IMR-90 (cell line): Measurements from ENCODE around the gene TARDBP. TPM values are rescaled to one million over a fixed set of nuclear protein-coding genes. Genes with fewer than 3 reads are reported as not detected.

Source experiments
- ATAC-seq: fragments of 200-7000 bp; cut with Tn5 transposase; 2 replicates; pipeline ENCODE4 v1.9.1; 2020; ENCODE audit warnings: low read depth, mild to moderate bottlenecking, moderate library complexity
- BruUV-seq: library from RNA; stranded (reverse); fragments of 400-500 nt; replicated peaks from 2 replicates; lab custom pipeline; 2021; lab: Mats Ljungman, UMichigan
- CTCF ChIA-PET: fragments of 300-600 bp; formaldehyde crosslinking; extraction: SDS; loops from one replicate; lab custom pipeline; 2021; ENCODE audit warnings: antibody characterized with exemption; lab: Yijun Ruan, JAX
- POLR2A ChIA-PET: fragments of 300-600 bp; sonication (Branson Sonifier 250); formaldehyde crosslinking; loops from one replicate; lab custom pipeline; 2022; ENCODE audit warnings: antibody characterized with exemption; ENCODE audit not compliant: unreplicated experiment; lab: Charles Lee
- DNase-seq: peaks from one replicate; pipeline ENCODE4 v3.0.0; 2013
- H2AFZ ChIP-seq: replicated peaks from 2 replicates; pipeline ENCODE3; 2013; ENCODE audit warnings: low read length, mild to moderate bottlenecking; ENCODE audit not compliant: poor library complexity
- H2AK5ac ChIP-seq: 2 replicates; pipeline ENCODE4 v1.6.1; 2013; ENCODE audit warnings: low read depth, low read length, inconsistent platforms
- H2AK9ac ChIP-seq: replicated peaks from 2 replicates; pipeline ENCODE3; 2013; ENCODE audit warnings: mild to moderate bottlenecking, low read depth, low read length, moderate library complexity; ENCODE audit not compliant: poor library complexity
- H2BK120ac ChIP-seq: 2 replicates; pipeline ENCODE4 v1.6.1; 2013; ENCODE audit warnings: low read depth, low read length, inconsistent platforms
- H2BK15ac ChIP-seq: 3 replicates; pipeline ENCODE4 v1.6.1; 2013; ENCODE audit warnings: low read depth, low read length, inconsistent platforms
- H2BK20ac ChIP-seq: 2 replicates; pipeline ENCODE4 v1.6.1; 2013; ENCODE audit warnings: low read depth, mild to moderate bottlenecking, inconsistent platforms, low read length, moderate library complexity
- H2BK5ac ChIP-seq: 2 replicates; pipeline ENCODE4 v1.6.1; 2013; ENCODE audit warnings: mild to moderate bottlenecking, low read depth, low read length, inconsistent platforms; ENCODE audit not compliant: poor library complexity, severe bottlenecking
- H3K14ac ChIP-seq: replicated peaks from 2 replicates; pipeline ENCODE4 v1.6.1; 2013; ENCODE audit warnings: low read depth, low read length, inconsistent platforms
- H3K18ac ChIP-seq: 2 replicates; pipeline ENCODE4 v1.6.1; 2013; ENCODE audit warnings: low read depth, low read length, control low read depth
- H3K23ac ChIP-seq: 2 replicates; pipeline ENCODE4 v1.6.1; 2013; ENCODE audit warnings: low read depth, low read length, inconsistent platforms
- H3K27ac ChIP-seq: 2 replicates; pipeline ENCODE4 v1.5.1; 2013; ENCODE audit warnings: mild to moderate bottlenecking, control low read depth, low read length; ENCODE audit not compliant: insufficient read depth
- H3K27me3 ChIP-seq: 2 replicates; pipeline ENCODE4 v1.6.1; 2013; ENCODE audit warnings: low read length; ENCODE audit not compliant: control insufficient read depth, insufficient read depth
- H3K36me3 ChIP-seq: 2 replicates; pipeline ENCODE4 v1.6.1; 2013; ENCODE audit warnings: low read length, mixed read lengths; ENCODE audit not compliant: control insufficient read depth, insufficient read depth
- H3K4ac ChIP-seq: 2 replicates; pipeline ENCODE4 v1.6.1; 2013; ENCODE audit warnings: low read depth, low read length, inconsistent platforms
- H3K4me1 ChIP-seq: 2 replicates; pipeline ENCODE4 v1.6.1; 2013; ENCODE audit warnings: low read length, mixed read lengths; ENCODE audit not compliant: control insufficient read depth, insufficient read depth
- H3K4me2 ChIP-seq: 2 replicates; pipeline ENCODE4 v1.6.1; 2013; ENCODE audit warnings: low read depth, mild to moderate bottlenecking, control low read depth, low read length, moderate library complexity
- H3K4me3 ChIP-seq: 2 replicates; pipeline ENCODE4 v1.5.1; 2013; ENCODE audit warnings: low read depth, mild to moderate bottlenecking, control low read depth, low read length, moderate library complexity; ENCODE audit not compliant: insufficient read depth
- H3K56ac ChIP-seq: 2 replicates; pipeline ENCODE4 v1.6.1; 2013; ENCODE audit warnings: low read length, inconsistent platforms; ENCODE audit not compliant: insufficient read depth; ENCODE audit errors: extremely low read depth
- H3K79me1 ChIP-seq, 2 experiments: 2 replicates each; pipeline ENCODE4 v1.6.1; 2013; ENCODE audit warnings: low read length in 2 of 2, inconsistent platforms in 1 of 2, low read depth in 1 of 2
- H3K9ac ChIP-seq: 2 replicates; pipeline ENCODE4 v1.6.1; 2013; ENCODE audit warnings: low read depth, low read length, control low read depth
- H3K9me1 ChIP-seq: 2 replicates; pipeline ENCODE4 v1.6.1; 2013; ENCODE audit warnings: low read length, inconsistent platforms; ENCODE audit not compliant: insufficient read depth
- H3K9me3 ChIP-seq: 2 replicates; pipeline ENCODE4 v1.6.1; 2013; ENCODE audit warnings: low read length; ENCODE audit not compliant: control insufficient read depth, insufficient read depth
- H4K20me1 ChIP-seq: 2 replicates; pipeline ENCODE4 v1.6.1; 2013; ENCODE audit warnings: low read length, inconsistent platforms; ENCODE audit not compliant: insufficient read depth
- H4K5ac ChIP-seq: 2 replicates; pipeline ENCODE4 v1.6.1; 2013; ENCODE audit warnings: mild to moderate bottlenecking, low read depth, low read length, control low read depth
- H4K8ac ChIP-seq, 2 experiments: 2 replicates each; pipeline ENCODE4 v1.6.1; 2013; ENCODE audit warnings: low read depth in 2 of 2, low read length in 2 of 2, control low read depth in 1 of 2, inconsistent platforms in 1 of 2
- H4K91ac ChIP-seq: 2 replicates; pipeline ENCODE4 v1.6.1; 2013; ENCODE audit warnings: low read depth, low read length, inconsistent platforms; ENCODE audit not compliant: insufficient read depth
- BHLHE40 ChIP-seq: fragments of 150-350 bp; IDR thresholded peaks from 2 replicates; pipeline ENCODE4 v1.6.1; 2016; ENCODE audit warnings: mild to moderate bottlenecking, low read depth, low read length
- CEBPB ChIP-seq: IDR thresholded peaks from 2 replicates; pipeline ENCODE4 v1.6.1; 2012; ENCODE audit warnings: low read depth, low read length, improper control_type of control experiment
- CHD1 ChIP-seq: IDR thresholded peaks from 2 replicates; pipeline ENCODE4 v1.6.1; 2012; ENCODE audit warnings: low read depth, low read length, improper control_type of control experiment
- CTCF ChIP-seq: conservative IDR thresholded peaks from 2 replicates; pipeline ENCODE4 v1.5.1; 2012; ENCODE audit warnings: mild to moderate bottlenecking, low read depth, low read length, improper control_type of control experiment
- FOS ChIP-seq: fragments of 150-350 bp; IDR thresholded peaks from 2 replicates; pipeline ENCODE4 v1.6.1; 2016; ENCODE audit warnings: low read depth, low read length
- MAFK ChIP-seq: IDR thresholded peaks from 2 replicates; pipeline ENCODE4 v1.6.1; 2012; ENCODE audit warnings: low read depth, low read length, improper control_type of control experiment
- MAZ ChIP-seq: IDR thresholded peaks from 2 replicates; pipeline ENCODE4 v1.6.1; 2012; ENCODE audit warnings: low read depth, mild to moderate bottlenecking, low read length, improper control_type of control experiment, moderate library complexity, borderline replicate concordance
- MXI1 ChIP-seq: IDR thresholded peaks from 2 replicates; pipeline ENCODE4 v1.6.1; 2012; ENCODE audit warnings: low read depth, mild to moderate bottlenecking, low read length, moderate library complexity, borderline replicate concordance
- NFE2L2 ChIP-seq: fragments of 150-350 bp; IDR thresholded peaks from 2 replicates; pipeline ENCODE4 v1.6.1; 2016; ENCODE audit warnings: low read depth, mild to moderate bottlenecking, low read length
- POLR2A ChIP-seq: IDR thresholded peaks from 2 replicates; pipeline ENCODE4 v1.6.1; 2012; ENCODE audit warnings: mild to moderate bottlenecking, low read depth, low read length
- RAD21 ChIP-seq: IDR thresholded peaks from 2 replicates; pipeline ENCODE4 v1.6.1; 2012; ENCODE audit warnings: low read length, improper control_type of control experiment
- RCOR1 ChIP-seq: IDR thresholded peaks from 2 replicates; pipeline ENCODE4 v1.6.1; 2012; ENCODE audit warnings: mild to moderate bottlenecking, low read length, improper control_type of control experiment; ENCODE audit not compliant: insufficient replicate concordance
- RFX5 ChIP-seq: IDR thresholded peaks from 2 replicates; pipeline ENCODE4 v1.8.0; 2012; ENCODE audit warnings: low read depth, mild to moderate bottlenecking, low read length, moderate library complexity
- WGBS, 2 experiments: methylation state at CpG; one replicate each; pipeline versions ENCODE4 v1.1.5 to v1.1.7; 2013; ENCODE audit warnings: missing lambda C conversion rate in 2 of 2; ENCODE audit not compliant: insufficient read length in 1 of 2; ENCODE audit errors: extremely low coverage in 2 of 2; 5-methylcytosine and 5-hydroxymethylcytosine counted together
- dilution Hi-C: fragments of 300-500 bp; cut with HindIII; formaldehyde crosslinking; loops from one replicate; pipeline ENCODE4 v1.14.3; 2018; ENCODE audit warnings: low sequenced_read_pairs; ENCODE audit not compliant: unreplicated experiment
- in situ Hi-C: fragments of 300-500 bp; cut with MboI; formaldehyde crosslinking; loops from 3 replicates; pipeline ENCODE4 v1.14.3; 2019; ENCODE audit warnings: low sequenced_read_pairs, inconsistent platforms, mixed read lengths
- intact Hi-C: fragments of 100-400 bp; cut with micrococcal nuclease; formaldehyde crosslinking; loops from 2 replicates; pipeline ENCODE4 v1.10.0; 2022
- polyA plus RNA-seq, 3 experiments: library from polyadenylated mRNA; depleted of rRNA; stranded (reverse); fragments of >200 nt; gene quantifications; 2 replicates each; pipeline ENCODE4 v1.2.3, GENCODE V29; 2012; ENCODE audit warnings: low replicate concordance in 1 of 3
- total RNA-seq: library from RNA; depleted of rRNA; stranded (reverse); fragments of >200 nt; gene quantifications from 2 replicates; pipeline ENCODE4 v1.2.3, GENCODE V29; 2012
- TF ChIP-seq, protein P1 (sequence below): fragments of 150-350 bp; IDR thresholded peaks from 2 replicates; pipeline ENCODE4 v1.6.1; 2017; ENCODE audit warnings: mild to moderate bottlenecking, antibody characterized with exemption, low read length, low read depth
- TF ChIP-seq, protein P2 (sequence below): fragments of 150-350 bp; IDR thresholded peaks from 2 replicates; pipeline ENCODE4 v1.6.1; 2016; ENCODE audit warnings: low read depth, mild to moderate bottlenecking, low read length, moderate library complexity, borderline replicate concordance

Gene TARDBP
- total and polyA plus RNA-seq, 2 of the 4 experiments (the other 2 are of a cell fraction) = 36.7 to 161 TPM

DNA sequence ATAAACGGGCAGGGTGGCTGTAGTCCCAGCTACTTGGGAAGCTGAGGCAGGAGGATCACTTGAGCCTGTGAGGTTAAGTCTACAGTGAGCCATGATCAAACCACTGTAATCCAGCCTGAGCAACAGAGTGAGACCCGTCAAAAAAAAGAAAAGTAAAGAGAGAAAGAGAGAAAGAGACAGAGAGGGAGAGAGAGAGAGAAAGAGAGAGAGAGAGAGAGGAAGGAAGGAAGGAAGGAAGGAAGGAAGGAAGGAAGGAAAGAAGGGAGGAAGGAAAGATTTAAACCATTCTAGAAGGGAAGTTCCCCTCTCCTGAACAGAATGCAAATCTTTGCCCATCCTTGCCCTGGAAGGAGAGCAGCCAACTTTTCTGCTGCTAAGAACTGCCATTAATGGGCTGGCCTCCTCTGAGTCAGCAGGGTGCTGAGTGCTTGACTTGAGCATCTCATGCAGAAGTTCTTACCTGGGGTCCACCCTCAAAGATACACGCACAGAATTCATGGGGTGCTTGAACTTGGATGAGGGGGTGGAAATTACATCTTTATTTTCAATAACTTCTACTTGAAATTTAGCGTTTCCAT is 24.5 kb upstream of the TARDBP start:
- H4K5ac ChIP-seq = no peak overlapping the region
- dilution Hi-C loops = no loop called here
- H3K27ac ChIP-seq = no peak overlapping the region
- BruUV-seq = no TSS peak
- H3K4me2 ChIP-seq = no peak overlapping the region
- no peak for ATAC-seq
- no peak overlapping the region for H2BK120ac ChIP-seq
- H4K20me1 ChIP-seq = no peaks in the 10 kb centered on the region
- H2BK5ac ChIP-seq = no peak overlapping the region
- no peak overlapping the region for H3K56ac ChIP-seq
- POLR2A ChIA-PET = no interaction called here
- no peak overlapping the region for H3K18ac ChIP-seq
- no peak for TF ChIP-seq RCOR1
- no peak for TF ChIP-seq MAZ
- no peak for TF ChIP-seq RAD21
- no peak for TF ChIP-seq POLR2A
- TF ChIP-seq MAFK = no peak
- TF ChIP-seq FOS = no peak
- no peak for TF ChIP-seq CEBPB
- TF ChIP-seq, protein P1, sequence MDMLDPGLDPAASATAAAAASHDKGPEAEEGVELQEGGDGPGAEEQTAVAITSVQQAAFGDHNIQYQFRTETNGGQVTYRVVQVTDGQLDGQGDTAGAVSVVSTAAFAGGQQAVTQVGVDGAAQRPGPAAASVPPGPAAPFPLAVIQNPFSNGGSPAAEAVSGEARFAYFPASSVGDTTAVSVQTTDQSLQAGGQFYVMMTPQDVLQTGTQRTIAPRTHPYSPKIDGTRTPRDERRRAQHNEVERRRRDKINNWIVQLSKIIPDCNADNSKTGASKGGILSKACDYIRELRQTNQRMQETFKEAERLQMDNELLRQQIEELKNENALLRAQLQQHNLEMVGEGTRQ = no peak
- TF ChIP-seq CTCF = no peak
- TF ChIP-seq, protein P2, sequence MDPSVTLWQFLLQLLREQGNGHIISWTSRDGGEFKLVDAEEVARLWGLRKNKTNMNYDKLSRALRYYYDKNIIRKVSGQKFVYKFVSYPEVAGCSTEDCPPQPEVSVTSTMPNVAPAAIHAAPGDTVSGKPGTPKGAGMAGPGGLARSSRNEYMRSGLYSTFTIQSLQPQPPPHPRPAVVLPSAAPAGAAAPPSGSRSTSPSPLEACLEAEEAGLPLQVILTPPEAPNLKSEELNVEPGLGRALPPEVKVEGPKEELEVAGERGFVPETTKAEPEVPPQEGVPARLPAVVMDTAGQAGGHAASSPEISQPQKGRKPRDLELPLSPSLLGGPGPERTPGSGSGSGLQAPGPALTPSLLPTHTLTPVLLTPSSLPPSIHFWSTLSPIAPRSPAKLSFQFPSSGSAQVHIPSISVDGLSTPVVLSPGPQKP = no peak
- TF ChIP-seq RFX5 = no peak
- no peak for TF ChIP-seq BHLHE40
- TF ChIP-seq NFE2L2 = no peak
- no peak for TF ChIP-seq MXI1
- TF ChIP-seq CHD1 = no peak
- H2BK20ac ChIP-seq = no peak overlapping the region
- no peaks in the 10 kb centered on the region for H3K79me1 ChIP-seq
- CTCF ChIA-PET = no interaction called here
- no CpG with 5 or more reads among the region's 4 CpGs for WGBS, 2 experiments
- in situ Hi-C loops = no loop called here
- H4K91ac ChIP-seq = no peak overlapping the region
- no peaks in the 10 kb centered on the region for H3K4me1 ChIP-seq
- peaks cover 17% of the 10 kb centered on the region; the same call in 1 of the 2 replicates for H3K27me3 ChIP-seq
- no peak overlapping the region for H2AK9ac ChIP-seq
- no peak overlapping the region for H3K4me3 ChIP-seq
- no peaks in the 10 kb centered on the region for H3K9me1 ChIP-seq
- no peak overlapping the region for H3K23ac ChIP-seq
- intact Hi-C loops = no loop called here
- no peak overlapping the region for H3K14ac ChIP-seq
- no peak for DNase-seq
- H2BK15ac ChIP-seq = no peak overlapping the region
- no peak overlapping the region for H3K9ac ChIP-seq
- no peaks in the 10 kb centered on the region for H3K36me3 ChIP-seq
- no peak overlapping the region for H4K8ac ChIP-seq
- H2AK5ac ChIP-seq = no peak overlapping the region
- no peaks in the 10 kb centered on the region for H3K9me3 ChIP-seq
- H3K4ac ChIP-seq = no peak overlapping the region
- no peak overlapping the region for H2AFZ ChIP-seq
